ENCODE measurements around the gene NRP1. TPM values are rescaled to one million over a fixed set of nuclear protein-coding genes. Genes with fewer than 3 reads are reported as not detected.
"Not testable (repeated sequence)": the region's sequence is repeated elsewhere in the genome, so short reads cannot be mapped to it uniquely, and the experiment has no call there.

NRP1 gene
- total RNA-seq: 100 to 1,000 TPM in 1 of 4 donors, 10 to 100 TPM in 3; 40.4 to 123 (median 58.3) TPM

GRCh38 chr10:33334153-33334804 is at the start of gene NRP1:
TSS of gene NRP1 (minus strand) at chr10:33334667. CDS start at chr10:33334382, 285 bp downstream.
- intact Hi-C loops (cut with DNase I): loop anchor here (5.0 to 10.0 kb wide), 2 partner anchors 139 to 1303 kb away; no protein-coding TSS in a partner anchor
- Histone ChIP-seq H3K27me3 (no peaks in the 10 kb centered on the region), H3K4me3 (replicated peaks in 1 of 3) (peak within 1 kb of the TSS; percentile 59 to 95 (median 74)), H3K27ac (peak within 1 kb of the TSS; percentile 80 to 95 (median 94)), H3K36me3 (peaks cover 0 to under 1% of the 10 kb centered on the region in 2 donors), H3K9me3 (no peaks in the 10 kb centered on the region), H3K4me1 (peaks cover 21 to 28% of the 10 kb centered on the region in 2 donors)
- 0 to 2% methylated on average over 17 to 37 of the region's 44 CpGs for WGBS, 2 donors
- TF ChIP-seq POLR2A (IDR thresholded peaks at IDR 0.05): peak in 1 of 2 donors; percentile 23
- TF ChIP-seq CTCF (IDR thresholded peaks at IDR 0.05): no peak
- peak; percentile 38 to 43 for DNase-seq

- H3K4me3 ChIP-seq (replicated peaks in 1 of 3); H3K27me3 ChIP-seq; H3K4me1 ChIP-seq; intact Hi-C loops (cut with DNase I); H3K36me3 ChIP-seq; H3K27ac ChIP-seq; H3K9me3 ChIP-seq; DNase-seq: not testable (repeated sequence)
- 90 to 93% methylated on average over 3 of the region's 3 CpGs for WGBS, 2 donors
Measured at GRCh38 chr10:33384201-33384600, 49.7 kb upstream of the NRP1 start.

GRCh38 chr10:33382921-33383713 is 48.6 kb upstream of the NRP1 start:
- intact Hi-C loops (cut with DNase I): no loop called here
- no peaks in the 10 kb centered on the region for H3K4me1 ChIP-seq
- no peak overlapping the region for H3K27ac ChIP-seq
- TF ChIP-seq CTCF (IDR thresholded peaks at IDR 0.05): no peak
- no peak for TF ChIP-seq POLR2A (IDR thresholded peaks at IDR 0.05)
- no peak overlapping the region for H3K4me3 ChIP-seq (replicated peaks in 1 of 3)
- H3K9me3 ChIP-seq: no peaks in the 10 kb centered on the region
- WGBS, 2 donors: 92 to 96% methylated on average over 3 of the region's 4 CpGs
- H3K36me3 ChIP-seq: no peaks in the 10 kb centered on the region
- DNase-seq: no peak
- no peaks in the 10 kb centered on the region for H3K27me3 ChIP-seq

- Histone ChIP-seq H3K4me1 (no peaks in the 10 kb centered on the region), H3K4me3 (replicated peaks in 1 of 3) (no peak overlapping the region), H3K27me3 (no peaks in the 10 kb centered on the region), H3K9me3 (no peaks in the 10 kb centered on the region), H3K36me3 (no peaks in the 10 kb centered on the region), H3K27ac (no peak overlapping the region)
- TF ChIP-seq POLR2A (IDR thresholded peaks at IDR 0.05): no peak
- no peak for TF ChIP-seq CTCF (IDR thresholded peaks at IDR 0.05)
- DNase-seq: no peak
- intact Hi-C loops (cut with DNase I): no loop called here
- WGBS, 2 donors: 70 to 74% methylated on average over 2 of the region's 2 CpGs
Measured at GRCh38 chr10:33382216-33382600, 47.7 kb upstream of the NRP1 start.

GRCh38 chr10:33381451-33382215 is 47.2 kb upstream of the NRP1 start:
- Histone ChIP-seq H3K36me3 (no peaks in the 10 kb centered on the region), H3K27ac (no peak overlapping the region), H3K27me3 (no peaks in the 10 kb centered on the region), H3K4me3 (replicated peaks in 1 of 3) (no peak overlapping the region), H3K9me3 (no peaks in the 10 kb centered on the region), H3K4me1 (peaks cover 0 to 3% of the 10 kb centered on the region in 2 donors)
- intact Hi-C loops (cut with DNase I): no loop called here
- TF ChIP-seq POLR2A (IDR thresholded peaks at IDR 0.05) (no peak), CTCF (IDR thresholded peaks at IDR 0.05) (no peak)
- WGBS, 2 donors: 72 to 79% methylated on average over 12 of the region's 12 CpGs
- no peak for DNase-seq
